NCI-H1694 treated with DMSO at 0.1 percent for 48 hours (cell line): ENCODE measurements around the gene ATR.
"Not testable (repeated sequence)": the region's sequence is repeated elsewhere in the genome, so short reads cannot be mapped to it uniquely, and the experiment has no call there.

Source experiments
- DNase-seq: peaks from one replicate; lab custom pipeline; 2025; lab: John Stamatoyannopoulos, UW

Gene ATR

DNA sequence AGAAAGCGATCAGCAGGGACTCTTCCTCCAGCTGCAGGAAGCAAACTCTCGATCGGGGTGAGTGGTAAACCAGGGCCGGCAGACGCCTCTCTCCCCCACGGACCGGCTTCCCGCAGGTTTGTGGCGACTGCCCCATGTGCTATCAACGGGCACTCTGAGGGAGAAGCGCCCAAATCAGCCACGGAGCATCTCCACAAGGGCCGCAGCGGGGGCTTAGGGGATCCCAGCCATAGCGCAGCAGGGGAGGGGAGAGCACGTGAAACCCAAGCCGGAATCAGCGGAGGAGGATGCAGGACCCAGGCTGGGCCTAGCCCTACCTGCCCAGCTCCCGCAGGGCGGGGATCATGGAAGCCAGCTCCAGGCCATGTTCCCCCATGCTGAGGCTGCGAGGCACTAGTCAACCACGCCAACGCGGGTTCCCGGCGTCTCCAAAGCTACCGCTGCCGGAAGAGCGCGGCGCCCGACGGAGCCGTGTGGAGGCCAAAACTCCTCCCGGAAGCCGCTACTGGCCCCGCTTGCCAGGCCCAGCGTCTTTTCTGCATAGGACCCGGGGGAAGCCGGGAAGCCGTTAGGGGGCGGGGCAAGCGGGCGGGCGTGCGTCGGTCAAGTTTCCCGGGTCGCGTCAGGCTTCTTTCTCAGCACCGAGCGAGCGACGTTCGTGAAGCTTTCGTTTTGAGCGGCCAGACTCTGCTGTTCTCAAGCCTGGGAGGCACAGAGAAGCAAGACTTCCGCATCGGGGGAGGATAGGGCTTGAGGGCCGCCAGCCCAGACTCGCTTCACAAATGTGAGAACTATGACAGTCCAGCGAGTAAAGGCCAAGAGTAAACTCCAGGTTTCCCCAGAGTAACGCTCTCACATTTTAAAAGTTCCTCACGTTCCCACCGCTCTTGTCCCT lies at the start of gene ATR:
TSS of gene ATR (minus strand) at position 405 of the 895 bp plus-strand sequence. CDS start at position 376, 29 bp downstream.
- DNase-seq: peak; percentile 86

- DNase-seq: no peak
Measured at GRCh38 chr3:142626971-142627370, 48.4 kb upstream of the ATR start.

DNA sequence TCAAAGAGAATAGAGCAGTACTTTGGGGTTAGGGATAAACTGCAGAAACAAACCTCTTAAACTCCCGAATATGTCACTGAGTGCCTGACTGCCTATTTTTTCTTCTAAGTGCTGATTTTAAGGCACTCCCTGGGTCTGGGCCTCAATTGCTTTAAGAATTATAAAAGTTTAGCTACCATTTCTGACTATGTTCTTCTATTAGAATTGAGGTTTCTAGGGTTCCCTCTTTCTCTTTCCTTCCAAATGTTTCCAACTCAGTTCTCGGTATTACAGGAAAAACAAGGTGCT lies 46.6 kb upstream of the ATR start:
- DNase-seq: no peak

- no peak for DNase-seq
Measured at GRCh38 chr3:142624341-142625152, 46.0 kb upstream of the ATR start.

GRCh38 chr3:142623194-142623593 lies 44.7 kb upstream of the ATR start:
- DNase-seq: no peak

DNA sequence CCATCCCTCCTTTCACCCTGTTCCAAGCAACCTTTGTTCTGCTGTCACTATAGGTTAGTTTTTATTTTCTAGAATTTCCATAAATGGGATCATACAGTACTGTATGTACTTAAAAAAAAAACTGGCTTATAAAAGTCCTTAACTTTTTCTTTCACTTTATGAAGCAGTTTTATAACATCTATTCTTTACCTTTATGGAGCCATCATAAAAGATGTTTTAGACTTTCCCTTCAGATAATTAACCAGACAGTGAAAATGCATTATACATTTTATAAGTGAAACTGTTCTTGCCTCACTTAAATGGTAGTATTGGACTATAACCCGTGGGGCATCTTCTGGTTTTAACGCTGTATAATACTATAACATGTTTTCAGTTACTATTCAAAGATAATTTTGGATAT lies 43.9 kb upstream of the ATR start:
- DNase-seq: no peak

- DNase-seq: peak; percentile 97
Measured at GRCh38 chr3:142618917-142619461, 40.5 kb upstream of the ATR start.

DNA sequence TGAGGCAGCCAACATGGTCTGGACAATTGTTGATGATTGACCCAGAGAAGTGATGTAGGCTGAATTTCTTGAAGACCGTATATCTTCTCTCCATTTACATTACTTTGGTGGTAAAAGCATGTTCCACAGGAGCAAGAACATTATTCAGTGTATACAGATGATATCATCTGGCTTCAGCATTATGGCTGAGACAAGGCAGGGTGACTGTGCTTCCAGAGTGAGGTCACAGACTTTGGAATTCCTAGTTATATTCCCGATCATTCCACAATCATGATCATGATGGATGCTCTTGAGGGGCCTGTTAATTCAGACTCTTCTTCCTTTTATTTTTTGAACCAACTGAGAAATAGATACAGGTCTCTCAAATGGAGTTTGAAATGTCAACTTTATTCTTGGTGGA lies 36.6 kb upstream of the ATR start:
- DNase-seq: no peak

GRCh38 chr3:142614059-142614626 lies 35.6 kb upstream of the ATR start:
- no peak for DNase-seq

GRCh38 chr3:142613491-142613890 lies 35.0 kb upstream of the ATR start:
- DNase-seq: no peak

GRCh38 chr3:142611206-142611605 lies 32.7 kb upstream of the ATR start:
- DNase-seq: no peak

DNA sequence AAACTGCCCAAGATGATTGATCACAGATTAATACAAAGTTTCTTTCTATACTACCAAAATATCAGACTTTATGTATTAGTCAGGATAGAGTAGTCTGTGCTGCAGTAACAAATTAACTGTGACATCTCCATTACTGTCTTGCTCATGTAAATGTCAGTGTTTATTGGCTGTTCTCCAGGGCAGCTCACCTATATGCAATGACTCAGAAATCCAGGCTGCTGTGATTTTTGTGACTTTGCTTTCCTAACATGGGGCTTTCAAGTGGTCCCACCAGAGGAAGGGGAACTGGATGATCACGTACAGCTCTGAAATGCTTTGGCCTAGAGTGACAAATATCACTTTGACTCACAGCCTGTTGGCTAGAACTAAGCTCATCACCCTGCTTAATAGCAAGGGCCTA lies 30.6 kb upstream of the ATR start:
- DNase-seq: no peak

GRCh38 chr3:142608631-142609030 lies 30.1 kb upstream of the ATR start:
- no peak for DNase-seq

DNA sequence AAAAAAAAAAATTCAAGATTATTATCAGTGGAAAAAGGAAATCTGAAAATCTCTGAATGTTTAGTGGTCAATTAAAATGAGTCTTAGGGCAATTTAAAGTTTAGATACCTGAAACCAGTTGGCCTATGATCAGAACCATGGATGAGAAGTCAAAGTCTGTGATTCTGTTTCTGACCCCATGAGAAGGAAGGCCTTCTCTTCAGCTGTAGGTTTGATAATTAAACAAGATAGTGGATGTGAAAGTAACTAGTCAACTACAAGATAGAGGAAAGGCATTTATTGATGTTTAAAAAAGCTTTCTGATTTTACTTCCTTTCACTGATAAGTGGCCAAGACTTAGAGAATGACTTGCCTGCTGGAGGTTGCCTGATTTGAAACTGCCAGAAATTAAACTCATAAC lies 26.4 kb upstream of the ATR start:
- DNase-seq: no peak

DNA sequence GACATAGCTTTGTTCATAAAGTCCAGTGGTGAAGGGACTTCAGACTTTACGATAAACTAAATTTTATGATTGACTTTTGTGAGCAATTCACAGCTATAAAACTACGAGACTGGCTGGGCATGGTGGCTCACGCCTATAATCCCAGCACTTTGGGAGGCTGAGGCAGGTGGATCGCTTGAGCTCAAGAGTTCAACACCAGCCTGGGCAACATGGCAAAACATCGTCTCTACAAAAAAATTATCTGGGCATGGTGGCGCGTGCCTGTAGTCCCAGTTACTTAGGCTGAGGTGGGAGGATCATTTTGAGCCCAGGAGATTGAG lies 24.8 kb upstream of the ATR start:
- not testable (repeated sequence) for DNase-seq

DNA sequence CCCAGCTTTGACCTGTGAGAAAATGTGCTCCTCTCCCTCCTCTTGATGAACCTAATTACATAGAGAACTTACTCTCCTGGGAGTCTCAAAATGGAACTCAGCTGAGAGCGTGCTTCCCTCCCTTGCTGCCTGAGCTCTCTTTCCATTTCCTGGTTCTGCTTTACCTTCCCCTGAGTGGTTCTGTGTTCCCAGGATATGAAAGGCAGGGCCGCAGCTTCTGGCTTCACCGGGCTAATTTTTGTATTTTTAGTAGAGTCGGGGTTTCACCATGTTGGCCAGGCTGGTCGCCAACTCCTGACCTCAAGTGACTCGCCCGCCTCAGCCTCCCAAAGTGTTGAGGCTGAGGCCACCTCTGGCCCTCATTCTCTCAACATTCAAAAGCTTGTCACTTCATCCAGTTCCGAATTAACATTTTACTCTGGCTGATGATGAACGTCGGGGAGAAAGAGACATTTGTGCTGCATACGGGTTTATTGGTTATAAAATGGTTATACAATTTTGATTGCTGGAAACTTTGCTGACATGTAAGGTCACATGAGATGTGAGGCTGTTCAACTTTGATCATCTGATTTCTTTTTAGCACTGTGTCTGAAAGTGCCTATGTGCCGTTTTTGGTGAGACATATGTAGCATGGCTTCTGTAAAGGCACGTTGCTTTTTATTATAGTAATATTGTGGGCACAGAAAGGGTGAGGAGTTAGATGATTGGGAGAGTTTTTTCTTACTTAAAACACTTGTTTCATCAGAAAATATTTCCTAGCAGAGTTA lies 24.3 kb upstream of the ATR start:
- no peak for DNase-seq

DNA sequence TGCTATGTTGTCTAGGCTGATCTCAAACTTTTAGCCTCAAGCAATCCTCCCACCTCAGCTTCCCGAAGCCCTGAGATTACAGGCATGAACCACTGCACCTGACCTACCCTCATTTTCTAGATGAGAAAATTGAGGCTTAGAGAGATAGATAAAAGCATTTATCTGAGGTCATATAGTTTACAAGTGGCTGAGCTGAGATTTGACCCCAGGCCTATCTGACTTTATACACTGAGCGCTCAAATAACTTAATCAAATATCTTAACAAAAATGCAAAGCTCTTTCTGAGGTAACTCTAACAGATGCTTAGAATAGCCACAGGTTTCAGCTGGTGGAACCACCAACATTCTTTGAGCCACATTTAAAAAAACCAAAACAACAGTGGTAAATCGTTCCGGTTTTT lies 23.2 kb upstream of the ATR start:
- DNase-seq: no peak

- DNase-seq: no peak
Measured at GRCh38 chr3:142597906-142598305, 19.4 kb upstream of the ATR start.

DNA sequence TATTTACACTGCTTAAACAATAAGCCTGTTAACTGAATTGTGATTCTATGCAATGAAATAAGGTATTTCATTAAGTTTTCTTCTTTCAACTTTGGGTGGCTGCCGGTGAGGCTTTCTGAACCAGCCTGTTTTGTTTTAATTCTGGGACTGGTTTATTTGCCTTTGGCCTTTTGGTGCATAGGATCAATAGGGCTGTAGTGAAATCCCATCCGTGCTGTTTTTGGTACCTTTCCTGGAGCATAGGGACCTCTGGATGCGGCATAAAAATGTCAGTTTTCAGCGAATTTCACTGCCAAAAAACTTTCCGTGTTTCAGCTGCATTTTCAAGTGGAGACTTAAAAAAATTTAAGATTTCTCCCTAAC lies 18.2 kb upstream of the ATR start:
- DNase-seq: peak; percentile 53

GRCh38 chr3:142595951-142596725 lies 17.6 kb upstream of the ATR start, which contains the start of gene PLS1:
TSS of gene PLS1 (plus strand) at chr3:142596393. CDS start at chr3:142664238, 67,845 bp downstream.
- DNase-seq: peak; percentile 86

DNA sequence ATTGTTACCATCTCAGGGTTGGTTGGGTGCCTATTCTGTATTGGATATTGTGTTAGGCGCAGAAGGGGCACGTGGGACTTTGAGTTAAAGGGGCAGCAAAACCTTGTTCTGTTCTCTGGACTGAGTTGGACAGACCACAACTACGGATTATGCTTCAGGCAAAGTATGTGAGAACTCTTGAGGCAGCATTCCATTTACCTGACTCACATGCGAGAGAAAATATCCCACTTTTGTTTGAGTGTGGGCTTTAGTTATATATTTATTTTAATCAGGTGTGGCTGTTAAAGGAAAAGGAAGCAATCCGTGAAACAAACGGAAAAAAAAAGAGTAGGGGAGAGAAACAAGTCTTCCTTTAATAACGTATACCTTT lies 17.0 kb upstream of the ATR start:
- no peak for DNase-seq
